Heart left ventricle (tissue), 13 donors: ENCODE data around the gene ID1.

Experiments
- POLR2A ChIP-seq, 2 donors: fragments of 450-650 bp; IDR thresholded peaks; one replicate each; pipeline ENCODE4 v1.6.1; 2017; ENCODE audit warnings: antibody characterized with exemption in 2 of 2, mild to moderate bottlenecking in 2 of 2, moderate library complexity in 2 of 2
- TF ChIP-seq, protein P1 (sequence below), 12 donors: fragments of 200-600 bp; sonication (generic) in 4 of 12; IDR thresholded peaks; one replicate each; pipeline versions ENCODE4 v1.5.0 to v1.8.0; 2018 to 2022; ENCODE audit warnings: antibody characterized with exemption in 12 of 12, mild to moderate bottlenecking in 5 of 12
- donor health status: ischemic (EF 13 %, LVEDD 7.1; RV severe dilation, severe dysfunction).
- donor health status: DM: no; HTN: yes; CAD: no.
- donor health status: DM: no; HTN: no; CAD: no.
- donor health status: ischemic (EF 25% LVEDD 6.9; RV normal size, moderate dysfunction).
- donor health status: ischemic (EF 25% LVEDD 5.7; RV mildly dilated, moderate dysfunction).
- donor health status: ischemic (EF 35%, LVEDD 5.7; RV mildly dilated, moderate dysfunction).
- donor health status: nonischemic (EF 11% LVEDD 7.7; RV severe dilation, severe dysfunction).
- donor health status: DM: yes; HTN: yes; CAD: no.
- donor health status: PGD.
- donor health status: ischemic (EF 29% LVEDD 5.4; RV normal size, mild dysfunction).
- donor health status: nonischemic (EF 23%, LVEDD 6.1; RV moderate dilation, normal function).

DNA sequence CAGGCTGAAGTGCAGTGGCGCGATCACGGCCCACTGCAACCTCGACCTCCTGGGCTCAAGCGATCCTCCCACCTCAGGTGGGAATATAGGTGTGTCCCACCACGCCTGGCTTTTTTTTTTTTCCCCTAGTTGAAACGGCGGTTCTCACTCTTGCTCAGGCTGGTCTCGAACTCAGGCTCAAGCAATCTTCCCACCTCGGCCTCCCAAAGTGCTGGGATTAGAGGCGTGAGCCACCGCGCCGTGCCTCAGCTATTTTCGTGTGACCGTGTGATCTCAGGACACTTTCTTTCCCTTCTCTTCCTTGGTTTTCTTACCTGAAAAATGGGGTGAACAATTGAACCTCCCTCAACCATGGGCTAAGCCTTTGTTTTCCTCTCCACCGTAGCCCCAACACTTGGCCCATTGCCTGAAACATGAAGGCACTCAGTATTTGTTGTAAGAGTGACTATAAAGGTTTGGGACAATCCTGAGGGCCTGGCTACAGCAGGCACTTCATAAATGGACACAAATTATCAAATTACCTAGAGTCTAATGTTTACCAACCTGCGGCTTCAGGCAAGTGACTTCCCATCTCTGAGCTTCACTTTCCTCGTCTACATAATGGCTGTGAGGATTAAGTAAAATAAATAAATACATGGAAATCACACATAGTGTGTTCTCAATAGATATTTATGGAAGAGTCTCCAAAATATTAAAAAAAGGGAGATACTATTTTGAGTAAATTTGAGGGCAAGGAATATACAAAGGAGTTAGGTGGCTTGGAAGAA lies 31.4 kb upstream of the ID1 start:
- TF ChIP-seq, protein P1, sequence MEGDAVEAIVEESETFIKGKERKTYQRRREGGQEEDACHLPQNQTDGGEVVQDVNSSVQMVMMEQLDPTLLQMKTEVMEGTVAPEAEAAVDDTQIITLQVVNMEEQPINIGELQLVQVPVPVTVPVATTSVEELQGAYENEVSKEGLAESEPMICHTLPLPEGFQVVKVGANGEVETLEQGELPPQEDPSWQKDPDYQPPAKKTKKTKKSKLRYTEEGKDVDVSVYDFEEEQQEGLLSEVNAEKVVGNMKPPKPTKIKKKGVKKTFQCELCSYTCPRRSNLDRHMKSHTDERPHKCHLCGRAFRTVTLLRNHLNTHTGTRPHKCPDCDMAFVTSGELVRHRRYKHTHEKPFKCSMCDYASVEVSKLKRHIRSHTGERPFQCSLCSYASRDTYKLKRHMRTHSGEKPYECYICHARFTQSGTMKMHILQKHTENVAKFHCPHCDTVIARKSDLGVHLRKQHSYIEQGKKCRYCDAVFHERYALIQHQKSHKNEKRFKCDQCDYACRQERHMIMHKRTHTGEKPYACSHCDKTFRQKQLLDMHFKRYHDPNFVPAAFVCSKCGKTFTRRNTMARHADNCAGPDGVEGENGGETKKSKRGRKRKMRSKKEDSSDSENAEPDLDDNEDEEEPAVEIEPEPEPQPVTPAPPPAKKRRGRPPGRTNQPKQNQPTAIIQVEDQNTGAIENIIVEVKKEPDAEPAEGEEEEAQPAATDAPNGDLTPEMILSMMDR (IDR thresholded peaks at IDR 0.05): no peak
- TF ChIP-seq POLR2A (IDR thresholded peaks at IDR 0.05): no peak
